Endothelial cell of umbilical vein (primary cell): ENCODE results near the gene UBP1. TPM values are rescaled to one million over a fixed set of nuclear protein-coding genes. Genes with fewer than 3 reads are reported as not detected.

Experiments used
- BruUV-seq: library from RNA; stranded (reverse); fragments of 400-500 nt; replicated peaks from 2 replicates; lab custom pipeline; 2021; lab: Mats Ljungman, UMichigan
- CTCF ChIA-PET: fragments of 300-600, 350-600 bp; sonication (Branson Sonifier 250); formaldehyde crosslinking; loops from one replicate; lab custom pipeline; 2021; ENCODE audit warnings: antibody characterized with exemption, inconsistent platforms; lab: Charles Lee
- POLR2A ChIA-PET: fragments of 300-600, 350-600 bp; sonication (Branson Sonifier 250); formaldehyde crosslinking; loops from one replicate; lab custom pipeline; 2021; ENCODE audit warnings: antibody characterized with exemption, inconsistent platforms; lab: Charles Lee
- DNase-seq: peaks from one replicate; pipeline ENCODE4 v3.0.0-alpha.2; 2011; ENCODE audit warnings: low read depth, low spot score
- FAIRE-seq: peaks from 2 replicates; lab custom pipeline; 2011; peaks lifted over from hg19 to GRCh38; lab: Jason Lieb, UNC
- H2AFZ ChIP-seq: 2 replicates; pipeline ENCODE4 v1.6.0; 2012; ENCODE audit warnings: low read depth, low read length, control low read depth, inconsistent platforms
- H3K27ac ChIP-seq: 2 replicates; pipeline ENCODE4 v1.5.1; 2011; ENCODE audit warnings: low read depth, mild to moderate bottlenecking, control low read depth, low read length, moderate library complexity; ENCODE audit not compliant: insufficient read depth
- H3K27me3 ChIP-seq, 2 experiments: 2 replicates each; pipeline versions ENCODE4 v1.6.0 to v1.6.1; 2011; ENCODE audit warnings: low read length in 2 of 2, mixed read lengths in 1 of 2; ENCODE audit not compliant: control insufficient read depth in 2 of 2, insufficient read depth in 2 of 2
- H3K36me3 ChIP-seq, 2 experiments: 2 replicates in 1 of 2; 3 replicates in 1 of 2; pipeline ENCODE4 v1.5.1; 2011; ENCODE audit warnings: low read length in 2 of 2, mild to moderate bottlenecking in 1 of 2, moderate library complexity in 1 of 2; ENCODE audit not compliant: control insufficient read depth in 2 of 2, insufficient read depth in 2 of 2; ENCODE audit errors: extremely low read depth in 1 of 2
- H3K4me1 ChIP-seq: 3 replicates; pipeline ENCODE4 v1.5.1; 2011; ENCODE audit warnings: mild to moderate bottlenecking, low read length; ENCODE audit not compliant: control insufficient read depth, insufficient read depth; ENCODE audit errors: extremely low read depth
- H3K4me2 ChIP-seq: 2 replicates; pipeline ENCODE4 v1.6.1; 2011; ENCODE audit warnings: low read length, control low read depth, mixed read lengths; ENCODE audit not compliant: insufficient read depth
- H3K4me3 ChIP-seq, 3 experiments: fragments of 200-600 bp in 1 of 3; sonication (generic), shearing (Covaris generic) in 1 of 3; replicated peaks in 1 of 3; 2 replicates each; pipeline ENCODE4 v1.5.1; 2011 to 2016; ENCODE audit warnings: control low read depth in 3 of 3, low read length in 3 of 3, mild to moderate bottlenecking in 2 of 3, inconsistent platforms in 1 of 3, low read depth in 1 of 3, moderate library complexity in 1 of 3; ENCODE audit not compliant: insufficient read depth in 1 of 3
- H3K79me2 ChIP-seq: 2 replicates; pipeline ENCODE4 v1.6.0; 2012; ENCODE audit warnings: low read length, inconsistent platforms; ENCODE audit not compliant: control insufficient read depth, insufficient read depth
- H3K9ac ChIP-seq: replicated peaks from 2 replicates; pipeline ENCODE3; 2011; ENCODE audit warnings: low read length, control low read depth; ENCODE audit not compliant: insufficient read depth; ENCODE audit errors: extremely low read depth
- H3K9me1 ChIP-seq: replicated peaks from 3 replicates; pipeline ENCODE4 v1.6.0; 2011; ENCODE audit warnings: mild to moderate bottlenecking, low read length; ENCODE audit not compliant: control insufficient read depth, insufficient read depth; ENCODE audit errors: extremely low read depth
- H3K9me3 ChIP-seq: replicated peaks from 2 replicates; pipeline ENCODE4 v1.5.1; 2012; ENCODE audit warnings: low read length, inconsistent platforms; ENCODE audit not compliant: control insufficient read depth, insufficient read depth
- H4K20me1 ChIP-seq: replicated peaks from 2 replicates; pipeline ENCODE3; 2011; ENCODE audit warnings: mild to moderate bottlenecking, low read length; ENCODE audit not compliant: control insufficient read depth, insufficient read depth; ENCODE audit errors: extremely low read depth
- EZH2 ChIP-seq: IDR thresholded peaks from 2 replicates; pipeline ENCODE4 v1.6.1; 2012; ENCODE audit warnings: borderline replicate concordance, low read depth, mild to moderate bottlenecking, moderate library complexity, low read length, inconsistent platforms; ENCODE audit not compliant: severe bottlenecking
- FOS ChIP-seq: IDR thresholded peaks from 2 replicates; pipeline ENCODE4 v1.6.1; 2011; ENCODE audit warnings: mild to moderate bottlenecking, low read length, moderate library complexity, borderline replicate concordance; ENCODE audit not compliant: insufficient read depth
- GATA2 ChIP-seq: IDR thresholded peaks from 2 replicates; pipeline ENCODE4 v1.7.0; 2011; ENCODE audit warnings: low read depth, mild to moderate bottlenecking, moderate library complexity, mixed read lengths, low read length; ENCODE audit not compliant: insufficient read length, insufficient read depth
- JUN ChIP-seq: IDR thresholded peaks from 2 replicates; pipeline ENCODE4 v1.6.1; 2011; ENCODE audit warnings: borderline replicate concordance, low read depth; ENCODE audit not compliant: insufficient read length, insufficient read depth
- MYC ChIP-seq: IDR thresholded peaks from one replicate; pipeline ENCODE4 v1.6.1; 2011; ENCODE audit warnings: mild to moderate bottlenecking, low read depth, low read length
- POLR2A ChIP-seq: IDR thresholded peaks from 2 replicates; pipeline ENCODE4 v1.6.1; 2012; ENCODE audit warnings: low read depth, mild to moderate bottlenecking, control low read depth, low read length
- POLR2AphosphoS5 ChIP-seq: IDR thresholded peaks from 2 replicates; pipeline ENCODE4 v1.6.1; 2012; ENCODE audit warnings: low read depth, mild to moderate bottlenecking, control low read depth, low read length, moderate library complexity; ENCODE audit not compliant: insufficient read depth
- dilution Hi-C: fragments of 300-500 bp; cut with MboI; formaldehyde crosslinking; loops from one replicate; pipeline ENCODE4 v1.15.0; 2019; ENCODE audit warnings: low sequenced_read_pairs; ENCODE audit not compliant: extremely low pct_ligation_motif_present
- intact Hi-C: fragments of 100-400 bp; cut with micrococcal nuclease; formaldehyde crosslinking; loops from one replicate; pipeline ENCODE4 v1.10.0; 2022
- polyA plus RNA-seq, 4 experiments: library from polyadenylated mRNA; depleted of rRNA in 3 of 4; stranded (reverse) in 3 of 4; unstranded in 1 of 4; fragments of >200 nt; gene quantifications; 2 replicates each; pipeline versions ENCODE4 v1.2.1 to v1.2.3, GENCODE V29; 2011 to 2012; ENCODE audit warnings: missing spikeins in 1 of 4
- total RNA-seq: library from RNA; stranded (reverse); gene quantifications from 2 replicates; pipeline ENCODE4 v1.2.3, GENCODE V29; 2021
- TF ChIP-seq, protein P1 (sequence below), 2 donors: IDR thresholded peaks; 1 replicate in 1 of 2; 2 replicates in 1 of 2; pipeline ENCODE4 v1.5.1; 2011; ENCODE audit warnings: low read length in 2 of 2, mild to moderate bottlenecking in 2 of 2, moderate library complexity in 2 of 2, control low read depth in 1 of 2, inconsistent platforms in 1 of 2, low read depth in 1 of 2; ENCODE audit not compliant: insufficient read depth in 1 of 2; ENCODE audit errors: extremely low read depth in 1 of 2
- TF ChIP-seq, protein P2 (sequence below): IDR thresholded peaks from 2 replicates; pipeline ENCODE4 v1.6.1; 2011; ENCODE audit not compliant: insufficient read depth, insufficient read length

The UBP1 gene
- total and polyA plus RNA-seq, 2 donors (not counting 3 experiments of a cell fraction or from before 2014, with no cell fraction given) = 60.2 to 90.5 TPM

DNA sequence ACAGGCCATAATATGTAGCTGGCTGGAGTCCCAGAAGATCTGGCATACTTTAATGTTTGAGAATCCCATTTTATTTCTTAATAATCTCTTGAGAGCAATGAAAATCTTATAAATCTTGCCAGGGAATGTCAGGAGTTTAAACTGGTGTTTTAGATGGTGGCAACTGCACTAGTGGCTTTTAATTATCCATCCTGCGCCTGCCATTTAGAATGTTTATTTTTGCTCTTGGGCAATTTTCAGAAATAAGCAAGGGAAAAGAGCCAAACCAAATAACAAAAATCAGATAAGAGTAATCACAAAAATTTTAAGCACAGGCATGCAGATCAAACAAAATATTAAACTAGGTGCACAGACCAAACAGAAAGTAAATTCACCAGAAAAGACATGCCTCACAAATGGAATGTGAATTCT is 41.9 kb upstream of the UBP1 start:
- Histone ChIP-seq H3K27ac (no peak overlapping the region), H4K20me1 (no peaks in the 10 kb centered on the region), H3K4me2 (no peak overlapping the region), H2AFZ (no peak overlapping the region), H3K4me3 (no peak overlapping the region), H3K4me1 (no peaks in the 10 kb centered on the region), H3K36me3 (no peaks in the 10 kb centered on the region), H3K27me3 (no peaks in the 10 kb centered on the region), H3K79me2 (no peaks in the 10 kb centered on the region), H3K9me3 (no peaks in the 10 kb centered on the region), H3K9me1 (no peaks in the 10 kb centered on the region), H3K9ac (no peak overlapping the region)
- dilution Hi-C loops (no loop called here), intact Hi-C loops (no loop called here)
- POLR2A ChIA-PET = no interaction called here
- CTCF ChIA-PET = no interaction called here
- TF ChIP-seq EZH2 (no peak), POLR2A (no peak), FOS (no peak), MYC (no peak), POLR2AphosphoS5 (no peak), JUN (no peak), GATA2 (no peak)
- TF ChIP-seq, protein P1, sequence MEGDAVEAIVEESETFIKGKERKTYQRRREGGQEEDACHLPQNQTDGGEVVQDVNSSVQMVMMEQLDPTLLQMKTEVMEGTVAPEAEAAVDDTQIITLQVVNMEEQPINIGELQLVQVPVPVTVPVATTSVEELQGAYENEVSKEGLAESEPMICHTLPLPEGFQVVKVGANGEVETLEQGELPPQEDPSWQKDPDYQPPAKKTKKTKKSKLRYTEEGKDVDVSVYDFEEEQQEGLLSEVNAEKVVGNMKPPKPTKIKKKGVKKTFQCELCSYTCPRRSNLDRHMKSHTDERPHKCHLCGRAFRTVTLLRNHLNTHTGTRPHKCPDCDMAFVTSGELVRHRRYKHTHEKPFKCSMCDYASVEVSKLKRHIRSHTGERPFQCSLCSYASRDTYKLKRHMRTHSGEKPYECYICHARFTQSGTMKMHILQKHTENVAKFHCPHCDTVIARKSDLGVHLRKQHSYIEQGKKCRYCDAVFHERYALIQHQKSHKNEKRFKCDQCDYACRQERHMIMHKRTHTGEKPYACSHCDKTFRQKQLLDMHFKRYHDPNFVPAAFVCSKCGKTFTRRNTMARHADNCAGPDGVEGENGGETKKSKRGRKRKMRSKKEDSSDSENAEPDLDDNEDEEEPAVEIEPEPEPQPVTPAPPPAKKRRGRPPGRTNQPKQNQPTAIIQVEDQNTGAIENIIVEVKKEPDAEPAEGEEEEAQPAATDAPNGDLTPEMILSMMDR (IDR thresholded peaks at IDR 0.05; ENCODE audit: extremely low read depth in 1 of 2, insufficient read depth in 1 of 2, low read depth in 1 of 2, low read length in 2 of 2) = no peak
- TF ChIP-seq, protein P2, sequence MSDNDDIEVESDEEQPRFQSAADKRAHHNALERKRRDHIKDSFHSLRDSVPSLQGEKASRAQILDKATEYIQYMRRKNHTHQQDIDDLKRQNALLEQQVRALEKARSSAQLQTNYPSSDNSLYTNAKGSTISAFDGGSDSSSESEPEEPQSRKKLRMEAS = no peak
- no peak for FAIRE-seq
- peak; percentile 21 for DNase-seq
- no TSS peak for BruUV-seq
